LNCaP clone FGC (cell line): Measurements from ENCODE around the gene TMEM176A.

Source experiments
- DNase-seq: peaks from one replicate; pipeline ENCODE4 v3.0.0-alpha.2; 2011; ENCODE audit warnings: low read depth
- H3K4me3 ChIP-seq: 2 replicates; pipeline ENCODE4 v1.5.1; 2011; ENCODE audit warnings: mild to moderate bottlenecking, low read depth, low read length, control low read depth
- CTCF ChIP-seq: IDR thresholded peaks from 2 replicates; pipeline ENCODE4 v1.5.1; 2012; ENCODE audit warnings: mild to moderate bottlenecking; ENCODE audit not compliant: control insufficient read depth, insufficient read depth; ENCODE audit errors: extremely low read depth

The TMEM176A gene

GRCh38 chr7:150797661-150798060 is 2.9 kb upstream of the TMEM176A start:
- no peak overlapping the region for H3K4me3 ChIP-seq
- TF ChIP-seq CTCF, result no peak
- no peak for DNase-seq

- TF ChIP-seq CTCF, result no peak
- DNase-seq, result no peak
- H3K4me3 ChIP-seq, result no peak overlapping the region
Observed at GRCh38 chr7:150799156-150799555, 1.4 kb upstream of the TMEM176A start.

- H3K4me3 ChIP-seq, result no peak within 1 kb of the TSS
- no peak for DNase-seq
- TF ChIP-seq CTCF, result no peak
Observed at GRCh38 chr7:150799741-150800580, 608 bp upstream of the TMEM176A start, which contains the start of gene TMEM176B. Gene TMEM176B, minus strand, starts transcription at chr7:150800364. Its CDS starts 3,795 bp downstream, at chr7:150796569.

- TF ChIP-seq CTCF, result no peak
- no peak for DNase-seq
- H3K4me3 ChIP-seq, result no peak overlapping the region
Observed at GRCh38 chr7:150801242-150801945, 825 bp downstream of the TMEM176A start.

GRCh38 chr7:150801946-150802771 is 1.6 kb downstream of the TMEM176A start:
- DNase-seq, result no peak
- TF ChIP-seq CTCF, result no peak

GRCh38 chr7:150803161-150803860 is 2.7 kb downstream of the TMEM176A start:
- no peak for TF ChIP-seq CTCF
- no peak overlapping the region for H3K4me3 ChIP-seq
- no peak for DNase-seq

More at GRCh38 chr7:150801946-150802771, 1.6 kb downstream of the TMEM176A start:
- no peak overlapping the region for H3K4me3 ChIP-seq
